ENCODE results near the gene SRPRB. TPM values are rescaled to one million over a fixed set of nuclear protein-coding genes. Genes with fewer than 3 reads are reported as not detected.
"Not testable (repeated sequence)": the region's sequence is repeated elsewhere in the genome, so short reads cannot be mapped to it uniquely, and the experiment has no call there.

SRPRB gene
- total RNA-seq, 1 donor from 2014 or later = 53.0 TPM

GRCh38 chr3:133779626-133780203 is 25.9 kb upstream of the SRPRB start:
- ATAC-seq = no peak

GRCh38 chr3:133780756-133781155 is 24.9 kb upstream of the SRPRB start:
- not testable (repeated sequence) for ATAC-seq

- ATAC-seq = no peak
Observed at GRCh38 chr3:133781570-133781969, 24.0 kb upstream of the SRPRB start.

- ATAC-seq = no peak
Observed at GRCh38 chr3:133782454-133782853, 23.2 kb upstream of the SRPRB start.

GRCh38 chr3:133783762-133784161 is 21.9 kb upstream of the SRPRB start:
- ATAC-seq = no peak

- no peak for ATAC-seq
Observed at GRCh38 chr3:133788024-133788423, 17.6 kb upstream of the SRPRB start.

GRCh38 chr3:133792171-133792763 is 13.3 kb upstream of the SRPRB start:
- no peak for ATAC-seq

GRCh38 chr3:133797396-133798105 is 8.1 kb upstream of the SRPRB start:
- ATAC-seq = no peak

GRCh38 chr3:133799794-133800585 is 5.6 kb upstream of the SRPRB start:
- peak; percentile 94 for ATAC-seq

GRCh38 chr3:133803469-133803868 is 2.1 kb upstream of the SRPRB start:
- no peak for ATAC-seq

GRCh38 chr3:133804896-133805295 is 719 bp upstream of the SRPRB start:
- ATAC-seq = no peak

GRCh38 chr3:133805384-133805701 is 272 bp upstream of the SRPRB start:
- ATAC-seq = no peak

GRCh38 chr3:133812872-133813271 is 7.3 kb downstream of the SRPRB start:
- no peak for ATAC-seq

- ATAC-seq = no peak
Observed at GRCh38 chr3:133815386-133815785, 9.8 kb downstream of the SRPRB start.

- peak; percentile 72 for ATAC-seq
Observed at GRCh38 chr3:133820129-133820528, 14.5 kb downstream of the SRPRB start.

GRCh38 chr3:133820889-133821675 is 15.5 kb downstream of the SRPRB start:
- no peak for ATAC-seq

- ATAC-seq = peak; percentile 74
Observed at GRCh38 chr3:133821767-133822638, 16.4 kb downstream of the SRPRB start.

- ATAC-seq = no peak
Observed at GRCh38 chr3:133824961-133825485, 19.4 kb downstream of the SRPRB start.

- ATAC-seq = no peak
Observed at GRCh38 chr3:133825969-133826727, 20.5 kb downstream of the SRPRB start.

GRCh38 chr3:133827136-133827535 is 21.5 kb downstream of the SRPRB start:
- no peak for ATAC-seq

- ATAC-seq = no peak
Observed at GRCh38 chr3:133827684-133828083, 22.1 kb downstream of the SRPRB start.

Data from esophagus mucosa (tissue), 1 donor.